GM18873 (cell line): ENCODE data around the gene AURKA.

Source experiments
- ATAC-seq: cut with Tn5 transposase; IDR thresholded peaks from one replicate; pipeline ENCODE4 v1.9.1; 2021; ENCODE audit warnings: mild to moderate bottlenecking, moderate library complexity, moderate number of reproducible peaks; ENCODE audit not compliant: unreplicated experiment, low FRiP score

AURKA gene

GRCh38 chr20:56322681-56323080 is 69.3 kb downstream of the AURKA start:
- no peak for ATAC-seq
